HT1080 (cell line): ENCODE data around the gene RABGAP1L. TPM values are rescaled to one million over a fixed set of nuclear protein-coding genes. Genes with fewer than 3 reads are reported as not detected.

Experiments used
- DNase-seq: peaks from one replicate; pipeline ENCODE4 v3.0.0-alpha.2; 2015; ENCODE audit warnings: low read depth
- total RNA-seq: library from RNA; depleted of rRNA; stranded (reverse); fragments of >200 nt; shearing (Covaris generic); gene quantifications from 2 replicates; pipeline ENCODE4 v1.2.3, GENCODE V29; 2014

Gene RABGAP1L
- total RNA-seq, 1 experiment from 2014 or later: 9.1 TPM

DNA sequence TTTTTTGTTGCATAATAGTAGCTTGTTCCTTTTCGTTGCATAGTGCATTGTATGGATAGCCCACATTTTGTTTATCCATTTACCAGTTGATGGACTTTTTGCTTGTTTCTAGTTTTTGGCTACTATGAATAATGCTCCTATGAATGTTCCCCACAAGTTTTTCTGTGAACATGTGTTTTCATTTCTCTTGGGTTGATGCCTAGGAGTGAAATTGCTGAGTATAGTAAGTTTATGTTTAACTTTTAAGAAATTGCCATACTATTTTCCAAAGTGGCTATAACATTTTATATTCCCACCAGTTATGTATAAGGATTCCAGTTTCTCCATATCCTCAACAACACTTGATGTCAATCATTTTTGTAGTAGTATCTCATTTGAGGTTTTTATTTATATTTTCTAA, 755.7 kb downstream of the RABGAP1L start:
- no peak for DNase-seq

DNA sequence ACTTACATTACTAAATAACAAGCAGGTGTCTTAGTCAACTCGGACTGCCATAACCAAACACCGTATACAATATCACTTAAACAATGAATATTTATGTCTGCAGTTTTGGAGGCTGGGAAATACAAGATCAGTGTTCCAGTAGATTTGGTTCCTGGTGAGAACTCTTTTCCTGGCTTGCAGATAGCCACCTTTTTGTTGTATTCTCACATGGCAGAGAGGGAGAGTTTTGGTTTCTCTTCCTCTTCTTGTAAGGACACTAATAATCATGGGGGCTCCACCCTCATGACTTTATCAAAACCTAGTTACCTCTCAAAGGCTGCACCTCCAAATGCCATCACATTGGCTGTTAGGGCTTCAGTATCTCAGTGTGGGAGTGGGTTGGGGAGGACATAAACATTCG, 757.5 kb downstream of the RABGAP1L start:
- no peak for DNase-seq

GRCh38 chr1:174920093-174920492, 760.8 kb downstream of the RABGAP1L start:
- no peak for DNase-seq

- DNase-seq: no peak
Observed at GRCh38 chr1:174922121-174922520, 762.8 kb downstream of the RABGAP1L start.

DNA sequence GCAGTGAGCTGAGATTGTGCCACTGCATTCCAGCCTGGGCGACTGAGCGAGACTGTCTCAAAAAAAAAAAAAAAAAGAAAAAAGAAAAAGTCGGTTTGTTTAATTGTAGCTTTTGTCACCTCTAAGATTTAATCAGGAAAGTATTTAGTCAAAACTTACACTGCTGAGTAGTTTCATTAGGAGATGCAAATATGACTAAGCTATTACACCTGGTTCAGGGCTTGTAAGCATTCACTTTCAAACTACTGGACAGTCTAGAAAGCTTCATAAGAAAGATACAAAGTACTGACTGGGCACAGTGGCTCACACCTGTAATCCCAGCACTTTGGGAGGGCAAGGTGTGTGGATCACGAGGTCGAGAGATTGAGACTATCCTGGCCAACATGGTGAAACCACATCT, 764.5 kb downstream of the RABGAP1L start:
- DNase-seq: no peak

GRCh38 chr1:174928541-174928940, 769.2 kb downstream of the RABGAP1L start:
- DNase-seq: no peak

GRCh38 chr1:174931214-174931613, 771.9 kb downstream of the RABGAP1L start:
- DNase-seq: no peak

DNA sequence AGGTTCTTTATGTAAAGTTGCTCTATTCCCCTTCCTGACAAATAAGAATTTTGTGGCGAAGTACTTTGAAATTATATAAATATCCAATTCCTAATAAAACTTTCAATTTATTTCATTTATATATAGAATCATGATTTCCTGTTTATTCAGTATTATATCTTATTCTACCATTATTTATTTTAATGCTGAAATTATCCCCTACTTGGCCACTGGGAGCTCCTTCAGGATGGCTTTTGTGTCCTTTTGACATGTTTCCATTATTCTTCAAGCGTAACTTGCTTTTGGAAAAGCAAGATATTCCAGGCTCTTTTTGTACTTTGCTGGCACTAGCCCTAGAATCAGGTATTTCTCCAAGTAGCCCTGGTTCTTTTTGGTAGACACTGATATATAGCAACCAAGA, 773.3 kb downstream of the RABGAP1L start:
- DNase-seq: no peak

GRCh38 chr1:174935961-174936727, 776.8 kb downstream of the RABGAP1L start:
- DNase-seq: no peak

- DNase-seq: no peak
Observed at GRCh38 chr1:174938281-174939007, 779.1 kb downstream of the RABGAP1L start.

GRCh38 chr1:174939775-174940545, 780.6 kb downstream of the RABGAP1L start:
- no peak for DNase-seq

DNA sequence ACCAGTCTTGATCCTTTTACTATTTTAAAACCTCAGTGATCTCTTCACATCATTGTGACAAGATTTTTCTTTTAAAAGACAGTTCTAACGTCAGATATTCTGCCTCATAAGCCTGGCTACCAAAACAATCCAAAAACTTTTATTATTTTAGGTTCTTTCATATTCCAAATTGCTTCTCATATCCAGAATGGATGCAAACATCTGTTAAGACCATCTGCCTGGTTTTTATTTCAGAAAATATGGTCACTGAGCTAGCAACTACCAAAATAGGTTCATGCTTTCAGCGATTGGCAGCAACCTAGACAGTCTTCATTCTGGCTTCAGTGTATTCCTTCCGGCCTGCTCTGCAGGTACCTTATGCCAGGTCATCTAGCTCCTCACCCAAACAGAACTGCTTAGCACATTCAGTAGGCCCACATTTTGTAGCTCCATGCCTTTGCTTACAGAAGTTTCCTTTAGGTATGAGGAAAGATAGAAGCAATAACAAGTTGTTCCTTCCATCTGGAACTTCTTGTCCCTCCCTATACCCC, 781.4 kb downstream of the RABGAP1L start:
- no peak for DNase-seq

- no peak for DNase-seq
Observed at GRCh38 chr1:174942547-174943255, 783.4 kb downstream of the RABGAP1L start.

GRCh38 chr1:174946031-174946430, 786.7 kb downstream of the RABGAP1L start:
- no peak for DNase-seq

- no peak for DNase-seq
Observed at GRCh38 chr1:174949061-174949460, 789.7 kb downstream of the RABGAP1L start.

- no peak for DNase-seq
Observed at GRCh38 chr1:174949645-174950044, 790.3 kb downstream of the RABGAP1L start.

- no peak for DNase-seq
Observed at GRCh38 chr1:174953285-174954072, 794.2 kb downstream of the RABGAP1L start.

GRCh38 chr1:174954073-174954460, 794.7 kb downstream of the RABGAP1L start:
- DNase-seq: no peak

DNA sequence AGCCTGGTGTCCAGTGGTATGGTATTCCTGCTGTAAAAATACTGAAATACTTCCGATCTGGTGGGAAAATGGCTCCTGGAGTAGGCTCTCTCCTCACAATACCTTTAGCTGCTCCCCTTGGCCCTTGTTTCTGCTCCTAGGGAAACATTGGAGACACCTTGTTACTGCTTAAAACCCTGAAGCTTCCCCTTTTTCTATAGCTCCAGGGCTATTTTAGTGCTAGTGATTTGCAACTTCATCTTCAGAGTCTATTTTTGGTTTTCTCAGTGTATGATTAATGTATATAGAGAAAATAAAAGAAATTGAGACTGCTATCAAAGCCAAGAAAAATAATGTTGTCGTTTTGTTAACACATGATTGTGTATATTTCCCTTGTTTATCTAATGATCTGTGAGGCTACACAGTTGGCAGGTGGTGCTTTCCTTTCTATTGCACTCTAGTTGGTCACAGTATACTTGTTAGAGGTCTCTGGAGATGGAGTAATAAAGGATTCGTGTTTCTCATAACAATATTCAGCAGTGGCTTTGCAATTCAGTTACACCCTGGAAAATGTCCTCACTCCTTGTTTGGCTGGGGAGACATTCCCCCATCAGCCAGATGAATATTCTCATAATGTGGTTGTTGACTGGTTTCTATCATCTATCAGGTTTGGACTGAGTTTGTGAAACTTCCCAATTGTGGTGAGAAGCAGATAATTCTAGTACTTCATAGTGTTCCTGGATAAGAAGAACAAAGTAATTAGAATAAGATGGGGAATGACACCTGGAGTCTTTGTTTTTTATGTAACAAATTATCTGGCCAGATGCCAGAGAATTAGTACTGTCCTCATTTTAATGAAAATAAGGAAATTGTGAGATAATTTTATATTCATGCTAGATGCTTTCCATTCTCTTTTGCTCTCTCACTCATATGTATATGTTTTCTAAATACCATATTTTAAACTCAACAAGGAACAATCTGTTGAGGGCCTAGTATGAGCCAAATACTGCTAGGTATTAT, 795.6 kb downstream of the RABGAP1L start:
- DNase-seq: no peak
